Right lung (tissue), 10 donors: ENCODE data around the gene PLA2R1. TPM values are rescaled to one million over a fixed set of nuclear protein-coding genes. Genes with fewer than 3 reads are reported as not detected.

Experiments
- DNase-seq, 2 donors: peaks; one replicate each; pipeline ENCODE4 v3.0.0-alpha.2; 2013
- long read RNA-seq, 8 donors: transcript quantifications; one replicate each; lab custom pipeline, GENCODE V29; 2026
- polyA plus RNA-seq, 5 donors: library from polyadenylated mRNA; unstranded; fragments of 120-200 nt; gene quantifications; one replicate each; pipeline versions ENCODE4 v1.2.1 to v1.2.3, GENCODE V29; 2013; ENCODE audit warnings: inconsistent platforms in 1 of 5, low replicate concordance in 1 of 5; ENCODE audit not compliant: insufficient read length in 5 of 5, insufficient read depth in 1 of 5

PLA2R1 gene
- 1 to 10 TPM; 3.5 to 7.7 (median 6.8) TPM for polyA plus RNA-seq
- long read RNA-seq, donor 1, result 0 reads
- long read RNA-seq, donor 2, full-length matches to known transcripts, result 1 of 1 reads
- long read RNA-seq, donor 2, partial matches to known transcripts, result 0 of 1 reads
- long read RNA-seq, donor 2, other reads (novel, unspliced or antisense), result 0 of 1 reads
- long read RNA-seq, donor 3, result 0 reads
- long read RNA-seq, donor 4, result 0 reads
- long read RNA-seq, donor 5, result 0 reads
- long read RNA-seq, donor 6, result 0 reads
- long read RNA-seq, donor 7, result 0 reads
- long read RNA-seq, donor 8, result 0 reads

DNA sequence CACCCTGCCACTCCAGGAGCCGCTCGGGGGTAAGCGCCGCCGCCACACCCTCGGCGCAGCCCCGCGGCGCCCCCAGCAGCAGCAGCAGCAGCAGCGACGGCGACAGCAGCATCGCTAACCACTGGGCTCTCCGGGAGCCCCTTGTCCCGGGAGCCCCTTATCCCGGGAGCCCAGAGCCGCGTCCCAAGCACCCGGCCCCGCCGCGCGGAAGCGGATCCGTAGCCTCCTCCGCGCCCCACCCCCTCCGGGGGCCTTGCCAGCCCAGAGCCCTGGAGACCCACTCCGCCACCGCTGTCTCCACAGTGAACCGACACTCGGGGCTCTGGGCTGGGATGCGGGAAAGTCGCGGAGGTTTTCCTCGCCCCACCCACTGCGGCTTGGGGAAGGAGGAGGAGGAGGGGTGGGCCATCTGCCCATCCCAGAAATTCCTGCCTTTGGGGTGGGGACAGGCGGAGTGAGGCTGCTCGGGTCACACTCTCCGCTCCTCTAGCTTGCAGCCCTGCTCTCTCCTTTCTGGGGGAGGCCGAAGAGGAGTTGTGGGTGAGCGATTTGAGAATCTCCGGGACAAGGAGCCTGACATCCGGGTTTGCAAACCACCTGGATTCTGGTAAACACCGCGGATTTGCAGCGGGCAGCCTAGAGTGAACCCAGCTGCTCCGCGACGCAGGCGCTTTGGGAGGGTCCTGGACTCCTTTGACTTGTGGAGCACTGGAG is at the start of gene PLA2R1:
Gene PLA2R1, minus strand, starts transcription at position 324 of the 714 bp plus-strand sequence. Its CDS starts 212 bp downstream, at position 112.
- DNase-seq, result peak; percentile 33 to 38

DNA sequence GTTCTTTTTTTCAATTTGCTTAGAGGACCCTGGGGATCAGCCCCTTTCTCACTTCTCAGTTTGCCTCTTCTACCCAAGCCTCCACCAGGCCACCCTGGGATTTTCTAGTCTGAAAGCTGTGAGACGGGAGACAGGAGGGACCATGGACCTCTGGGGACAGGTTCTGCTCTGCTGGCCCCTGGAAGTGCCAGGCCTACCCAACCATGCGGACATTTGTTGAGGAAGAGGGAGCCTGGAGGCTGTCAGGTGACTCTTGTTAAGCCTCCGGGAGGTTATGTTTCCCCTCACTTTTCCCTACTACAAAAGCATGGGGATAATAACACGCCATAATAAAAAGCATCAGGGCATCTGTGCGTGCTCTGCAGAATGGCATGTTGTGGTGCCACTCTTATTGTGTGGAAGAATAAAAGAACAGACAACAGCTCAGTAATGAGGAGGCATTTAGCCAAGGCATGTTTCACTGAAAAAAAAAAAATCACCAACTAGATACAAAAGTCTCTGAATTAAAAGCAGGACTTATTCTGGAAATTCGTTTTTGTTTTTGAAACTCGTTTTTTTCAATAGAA is 48.3 kb upstream of the PLA2R1 start:
- DNase-seq, result no peak

DNA sequence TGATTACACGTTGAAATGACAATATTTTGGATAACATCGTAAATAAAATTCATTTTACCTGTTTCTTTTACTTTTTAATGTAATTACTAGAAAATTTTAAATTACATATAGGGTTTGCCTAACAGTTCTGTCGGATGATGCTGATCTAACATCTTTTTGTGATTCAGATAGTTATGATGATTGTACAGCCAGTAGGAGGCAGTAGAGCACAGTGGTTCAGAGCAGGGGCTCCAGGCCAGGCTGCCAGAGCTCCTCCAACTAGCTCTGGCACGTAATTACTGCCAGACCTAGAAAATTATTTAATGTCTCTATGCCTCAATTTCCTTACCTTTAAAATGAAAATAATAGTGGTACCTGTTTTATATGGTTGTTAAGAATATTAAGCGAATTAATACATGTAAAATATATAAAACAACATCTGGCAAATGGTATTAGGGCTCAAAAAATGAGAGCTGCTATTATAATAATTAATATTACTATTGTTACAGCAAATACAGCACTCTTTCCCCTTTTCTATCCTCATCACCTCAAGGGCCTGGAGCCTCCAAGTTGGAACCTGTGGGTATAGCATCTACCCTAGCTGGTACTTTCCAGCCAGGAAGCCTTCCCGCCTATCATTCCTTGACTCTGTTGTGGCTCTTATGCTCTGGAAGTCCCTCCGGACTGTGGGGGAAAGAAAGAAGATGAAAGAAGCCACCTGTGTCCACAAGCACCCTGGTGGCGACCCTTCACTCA is 47.7 kb upstream of the PLA2R1 start:
- peak; percentile 42 to 67 for DNase-seq

DNA sequence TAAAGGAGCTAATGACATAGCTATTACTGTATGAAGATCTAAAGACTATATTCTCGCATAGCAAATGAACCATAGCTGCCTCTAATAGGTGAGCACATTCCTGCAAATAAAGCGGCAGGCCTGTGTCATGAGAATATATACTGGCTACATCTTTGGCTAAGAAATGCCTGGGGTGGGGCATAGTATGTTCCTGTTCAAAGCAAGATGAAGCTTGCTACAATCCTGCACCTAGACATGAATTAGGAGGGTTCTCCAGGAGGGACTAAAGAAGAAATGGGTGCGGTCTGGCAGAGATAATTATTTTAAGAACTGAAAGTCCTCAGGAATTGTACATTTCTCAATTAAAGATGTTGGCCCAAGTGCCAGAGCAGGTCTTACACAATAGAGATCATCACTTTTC is 46.8 kb upstream of the PLA2R1 start:
- no peak for DNase-seq

DNA sequence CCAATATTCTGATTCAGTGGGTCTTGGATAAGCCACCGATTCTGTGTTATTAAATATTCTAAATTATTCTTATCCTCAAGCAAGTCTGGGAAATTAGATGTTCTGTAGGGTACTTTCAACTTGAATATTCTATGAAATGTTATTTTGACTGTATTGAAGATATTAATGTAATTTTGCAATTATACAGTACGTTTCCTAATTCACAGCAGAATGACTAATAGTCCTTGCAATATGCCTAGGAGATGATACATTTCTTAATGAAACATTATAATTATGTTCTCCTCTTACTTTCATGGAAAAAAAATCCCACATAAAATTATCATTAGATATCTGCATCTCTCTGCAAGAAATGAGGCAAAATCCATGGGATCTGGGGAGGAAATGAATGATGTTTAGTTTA is 46.2 kb upstream of the PLA2R1 start:
- no peak for DNase-seq

DNA sequence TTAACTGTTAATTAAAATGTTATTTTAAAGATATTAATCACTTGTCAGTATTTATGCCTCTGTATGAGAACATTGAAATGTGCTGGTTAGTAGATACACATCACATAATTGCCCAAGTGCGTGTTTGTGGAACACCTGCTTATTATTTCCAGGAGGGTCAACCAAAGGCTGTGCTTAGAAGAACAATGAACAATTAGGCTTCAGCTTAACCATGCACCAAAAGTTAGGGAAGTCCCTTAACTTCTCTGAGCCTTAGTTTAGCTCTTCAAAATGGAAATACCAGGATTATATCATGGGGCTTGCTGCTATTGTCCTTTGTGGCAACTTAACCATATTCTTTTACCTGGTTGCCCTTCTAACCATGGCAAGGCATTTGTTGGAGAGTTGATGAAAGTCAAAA is 43.0 kb upstream of the PLA2R1 start:
- no peak for DNase-seq

DNA sequence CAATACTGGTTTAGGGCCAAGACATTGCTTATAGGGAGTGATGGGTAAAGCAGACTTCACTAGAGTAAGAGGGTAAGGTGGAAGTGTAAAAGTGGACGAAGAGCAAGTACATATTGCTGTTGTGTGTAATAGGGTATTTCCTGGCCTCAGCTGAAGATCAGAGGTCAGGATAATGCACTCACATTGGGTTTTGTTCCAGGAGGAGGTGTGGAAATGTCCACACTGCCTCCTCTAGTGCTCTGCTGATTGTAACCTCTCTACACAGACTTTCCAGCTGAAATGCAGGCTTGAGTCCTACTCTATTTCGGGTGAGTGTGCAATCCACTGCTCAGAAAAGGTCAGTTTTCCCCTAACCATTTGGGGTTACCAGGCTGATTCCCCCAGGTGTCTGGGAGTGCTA is 41.7 kb upstream of the PLA2R1 start:
- no peak for DNase-seq

DNA sequence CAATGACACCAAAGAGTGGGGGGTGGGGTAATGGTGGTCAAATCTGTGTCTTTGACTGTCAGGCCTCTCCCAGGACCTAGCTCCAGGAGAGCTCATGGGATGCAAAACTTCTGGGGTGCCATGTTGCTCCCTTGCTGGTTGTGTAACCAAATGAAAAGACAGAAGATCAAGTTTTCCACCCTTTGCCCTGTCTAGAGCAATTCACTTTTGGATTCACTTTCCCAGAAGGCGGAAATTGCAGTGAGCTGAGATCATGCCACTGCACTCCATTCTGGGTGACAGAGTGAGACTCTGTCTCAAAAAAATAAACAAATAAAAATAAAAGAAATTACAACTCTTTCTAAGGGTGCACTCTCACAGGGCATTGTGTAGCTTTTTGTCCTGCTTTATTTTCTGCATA is 34.9 kb upstream of the PLA2R1 start:
- no peak for DNase-seq

DNA sequence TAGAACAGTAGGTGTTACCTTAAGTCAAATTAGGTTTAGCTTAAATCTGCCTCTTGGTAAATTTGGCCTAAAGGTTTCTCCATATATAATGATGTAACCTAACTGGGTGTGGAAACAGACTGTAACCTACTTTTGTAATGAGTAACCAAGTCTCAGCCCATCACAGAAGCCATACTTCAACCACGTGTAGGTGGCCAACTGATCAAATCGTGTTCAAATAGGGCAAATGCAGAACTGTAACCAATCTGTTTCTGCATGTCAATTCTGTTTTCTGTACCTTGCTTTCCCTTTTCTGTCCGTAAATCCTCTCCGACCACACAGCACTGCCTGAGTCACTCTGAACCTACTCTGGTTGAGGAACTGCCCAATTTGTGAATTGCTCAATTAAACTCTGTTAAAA is 34.0 kb upstream of the PLA2R1 start:
- DNase-seq, result no peak

DNA sequence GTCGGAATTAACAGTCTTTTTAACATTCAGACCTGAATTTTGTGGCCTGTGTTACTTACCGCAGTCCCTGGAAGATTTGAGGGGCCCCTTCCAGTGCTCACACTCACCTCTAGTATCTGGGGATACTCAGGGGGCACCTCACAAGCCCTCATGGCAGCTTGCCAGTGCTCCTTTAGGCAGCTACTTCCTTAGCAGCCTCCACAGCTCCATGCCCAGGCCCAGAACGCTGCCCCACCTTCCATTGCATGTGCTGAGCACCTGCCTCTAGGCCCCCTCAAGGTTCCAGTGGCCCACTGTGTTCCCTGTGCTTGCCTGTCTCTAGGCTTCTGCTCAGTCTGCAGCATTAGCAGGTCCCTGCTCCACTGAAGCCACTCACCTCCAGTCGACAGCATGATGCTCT is 30.0 kb upstream of the PLA2R1 start:
- DNase-seq, result no peak

DNA sequence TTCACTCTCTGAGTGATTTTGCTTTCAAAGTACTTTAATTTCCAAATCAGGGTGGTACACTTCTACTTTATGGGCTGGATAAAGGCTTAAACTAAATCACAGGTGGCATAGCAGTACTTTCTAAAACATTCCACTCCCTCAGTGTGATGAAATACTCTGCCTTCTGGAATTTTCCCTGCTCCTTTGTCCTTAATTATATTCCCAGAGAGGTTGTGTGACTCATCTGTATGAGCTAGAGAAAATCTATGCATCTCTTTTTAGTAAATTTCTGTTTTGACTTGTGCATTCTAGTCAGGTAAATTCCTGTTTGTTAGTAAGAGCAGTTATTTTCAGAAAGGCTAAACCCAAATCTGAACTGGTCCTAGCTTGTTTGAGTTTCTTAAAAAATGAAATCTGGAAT is 29.0 kb upstream of the PLA2R1 start:
- no peak for DNase-seq

DNA sequence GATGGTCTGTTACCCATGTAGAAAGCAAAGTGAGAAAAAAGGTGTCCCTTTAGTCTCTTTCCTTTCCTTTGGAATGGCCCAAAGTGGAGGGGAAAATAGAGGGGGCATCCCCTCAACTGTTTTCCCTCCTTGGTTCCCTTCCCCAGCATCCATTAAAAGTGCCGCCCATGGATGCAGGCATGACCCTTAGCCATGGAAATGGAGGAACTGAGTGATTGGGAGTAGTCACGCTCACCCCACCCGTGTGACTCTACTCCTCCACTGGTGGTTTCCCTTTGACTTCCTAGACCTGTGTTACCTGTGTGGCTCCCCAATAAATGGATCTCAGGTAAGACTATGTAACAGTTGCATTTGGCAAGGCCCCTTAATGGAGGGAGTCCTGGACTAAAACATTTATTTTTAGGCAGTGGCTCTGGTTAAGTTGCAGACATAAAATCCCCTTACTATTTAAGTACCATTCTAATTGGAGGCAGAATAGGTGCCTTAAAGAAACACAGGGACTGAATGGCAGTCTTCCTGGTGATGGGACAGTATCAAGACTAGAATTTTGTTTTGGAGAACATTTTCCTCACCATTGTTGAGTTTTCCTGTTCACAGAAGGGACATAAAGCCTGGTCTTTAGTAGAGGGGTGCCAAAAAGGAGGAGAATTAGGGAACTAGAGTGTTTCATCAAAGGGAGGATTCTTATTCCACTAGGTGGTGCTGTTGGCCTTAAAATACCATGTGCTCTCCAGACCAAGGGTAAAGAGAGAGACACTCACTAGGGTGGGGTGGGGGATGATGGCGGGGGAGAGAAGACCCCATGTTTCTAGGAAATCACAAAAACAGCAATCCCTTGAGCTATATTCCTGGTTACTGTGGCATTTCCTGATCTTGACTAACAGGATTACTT is 25.7 kb upstream of the PLA2R1 start:
- no peak for DNase-seq

DNA sequence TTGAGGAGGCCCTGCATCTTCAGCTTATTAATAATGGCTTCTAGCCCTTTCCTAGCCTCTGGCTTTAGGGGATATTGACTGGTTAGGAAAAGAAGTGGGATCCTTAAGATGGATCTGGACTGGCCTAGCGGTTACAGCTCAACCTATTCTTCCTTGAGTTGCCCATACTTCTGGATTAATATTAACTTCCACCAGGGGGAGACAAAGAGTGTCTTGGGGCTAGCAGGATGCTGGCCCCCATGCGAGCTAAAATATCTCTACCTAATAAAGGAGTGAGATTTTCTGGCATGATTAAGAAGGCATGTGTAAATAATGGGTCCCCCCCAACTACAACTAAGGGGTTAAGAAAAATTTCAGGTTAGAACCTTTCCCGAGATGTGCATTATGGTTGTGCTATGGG is 23.2 kb upstream of the PLA2R1 start:
- DNase-seq, result no peak

DNA sequence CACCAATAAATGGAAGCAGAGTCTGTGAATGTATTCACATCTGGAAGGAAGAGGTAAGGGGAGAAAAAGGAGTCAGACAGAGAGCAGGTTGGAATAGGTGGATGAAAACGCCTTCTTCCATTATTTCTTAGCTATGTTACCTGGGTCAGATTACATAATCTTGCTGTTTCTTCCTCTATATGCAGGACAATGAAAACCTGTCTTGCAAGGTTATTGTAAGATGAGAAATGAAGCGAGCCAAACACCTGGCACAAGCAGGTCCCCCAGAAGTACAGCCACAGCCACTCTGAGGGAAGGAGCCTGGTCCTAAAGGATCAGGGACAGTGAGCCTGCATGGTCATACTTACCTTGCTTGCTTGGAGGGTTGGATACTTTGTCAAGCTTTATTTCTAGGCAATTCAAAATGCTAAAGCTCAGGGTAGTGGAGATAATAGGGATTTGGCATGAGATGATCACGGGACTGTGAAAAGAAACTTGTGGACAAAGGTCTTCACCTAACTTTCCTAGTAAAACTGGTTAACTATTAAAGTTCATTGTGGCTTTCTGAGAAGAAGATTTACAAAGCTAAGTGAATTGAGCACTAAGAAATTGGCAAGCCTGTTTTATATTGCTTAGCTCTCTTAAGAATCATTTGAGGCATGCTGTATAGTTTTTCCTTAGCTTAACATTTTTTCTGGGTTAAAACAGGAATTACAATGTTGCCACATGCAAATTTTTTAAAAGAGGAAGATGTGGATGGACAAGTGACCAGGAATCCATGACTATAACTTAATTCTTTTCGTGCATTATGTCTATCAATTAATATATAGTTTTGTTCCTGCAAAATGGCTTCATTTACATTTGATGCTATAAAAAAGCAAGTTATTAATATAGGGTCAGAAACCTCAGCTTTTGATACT is 15.7 kb upstream of the PLA2R1 start:
- no peak for DNase-seq

DNA sequence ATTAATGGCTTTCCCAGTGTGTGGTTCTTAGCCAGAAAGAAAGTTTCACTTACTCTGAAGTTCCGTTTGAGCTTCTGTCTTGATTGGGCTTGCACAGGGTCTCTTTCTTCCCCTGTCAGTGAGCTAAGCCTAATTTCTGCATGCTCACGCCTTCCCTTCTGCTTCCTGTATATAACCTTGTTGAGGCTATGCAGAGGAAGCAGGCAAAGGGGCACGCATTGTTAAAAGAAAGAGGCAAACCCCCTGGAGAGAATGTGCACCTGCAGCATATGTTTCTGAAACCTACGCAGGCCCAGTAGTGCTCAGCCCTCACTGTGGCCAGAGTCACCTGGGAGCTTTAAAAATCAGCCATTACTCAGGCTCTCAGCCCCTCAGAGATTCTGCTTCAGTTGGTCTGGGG is 14.5 kb upstream of the PLA2R1 start:
- no peak for DNase-seq

DNA sequence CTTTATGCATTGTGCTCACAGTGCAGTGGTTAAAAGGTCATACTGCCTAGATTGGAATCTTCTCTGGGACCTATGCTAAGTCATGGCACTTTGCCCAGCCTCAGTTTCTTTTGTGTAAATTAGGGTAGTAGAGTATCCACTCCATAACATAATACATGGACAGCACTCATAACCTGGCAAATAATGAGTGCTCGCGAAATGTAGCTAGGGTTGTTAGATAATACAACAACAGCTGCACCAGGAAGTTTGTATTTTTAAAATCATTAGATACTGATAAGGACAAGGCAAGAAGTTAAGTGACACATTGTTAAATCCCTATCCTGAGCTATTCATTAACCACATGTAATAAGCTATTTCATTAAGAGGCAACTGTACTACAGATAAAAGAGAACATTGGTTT is 13.8 kb upstream of the PLA2R1 start:
- no peak for DNase-seq

DNA sequence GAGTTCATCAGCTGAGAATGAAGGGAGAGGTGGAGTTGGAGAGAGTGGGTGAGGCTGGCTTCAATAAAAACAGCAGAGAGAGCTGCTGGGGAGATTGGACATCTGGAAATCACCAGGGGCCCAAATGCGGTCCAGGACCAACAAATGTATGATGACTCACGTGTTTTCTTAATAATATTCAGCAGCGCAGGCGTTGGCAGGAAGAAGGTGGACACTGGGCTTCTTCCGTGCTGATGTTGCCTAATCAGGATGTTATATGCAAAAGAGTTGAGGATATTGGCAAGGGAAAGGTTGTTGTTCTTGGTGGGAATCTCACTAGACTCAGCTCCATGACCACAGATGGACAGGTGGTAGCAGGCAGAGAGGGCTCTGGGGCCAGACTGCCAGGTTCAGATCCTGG is 12.8 kb upstream of the PLA2R1 start:
- DNase-seq, result no peak

DNA sequence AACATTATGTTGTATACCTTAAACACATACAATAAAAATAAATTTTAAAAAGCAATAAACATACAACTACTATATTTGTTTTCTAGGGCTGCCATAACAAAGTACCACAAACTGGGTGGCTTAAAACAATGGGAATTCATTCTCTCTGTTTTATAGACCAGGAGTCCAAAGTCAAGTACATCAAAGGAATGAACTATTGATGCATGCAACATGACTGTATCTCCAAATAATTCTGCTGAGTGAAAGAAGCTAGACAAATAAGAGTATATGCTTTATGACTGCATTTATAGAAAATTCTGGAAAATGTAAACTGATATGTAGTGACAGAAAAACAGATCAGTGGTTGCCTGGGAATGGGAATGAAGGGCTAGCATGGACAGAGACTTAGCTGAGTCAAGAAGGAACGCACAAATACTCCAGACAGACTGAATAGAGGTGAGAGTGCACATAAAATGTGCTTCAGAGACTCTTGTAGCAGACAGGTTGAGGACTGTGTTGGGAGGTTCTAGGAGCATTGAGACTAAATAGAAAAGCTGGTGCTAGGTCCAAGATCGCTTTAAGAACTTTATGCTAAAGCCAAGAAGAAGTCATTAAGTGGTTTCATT is 11.0 kb upstream of the PLA2R1 start:
- no peak for DNase-seq

DNA sequence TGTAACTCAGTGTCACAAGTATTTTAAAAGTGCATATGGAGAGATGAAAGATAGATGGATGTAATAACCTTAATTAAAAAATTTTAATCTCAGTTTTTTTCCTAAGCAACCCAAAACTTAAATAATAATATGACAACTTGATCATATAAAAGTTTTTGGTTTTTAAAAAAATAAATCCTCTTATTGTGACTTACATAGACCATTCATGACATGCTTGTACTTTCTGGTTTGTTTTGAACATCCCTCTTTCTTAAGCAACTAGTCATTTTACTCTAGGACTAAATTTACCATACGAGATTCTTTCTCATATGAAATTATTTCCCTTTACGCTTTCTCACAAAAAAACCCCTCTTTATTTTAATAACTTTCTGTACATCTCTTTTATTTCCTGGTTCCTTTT is 6.5 kb upstream of the PLA2R1 start:
- DNase-seq, result no peak

DNA sequence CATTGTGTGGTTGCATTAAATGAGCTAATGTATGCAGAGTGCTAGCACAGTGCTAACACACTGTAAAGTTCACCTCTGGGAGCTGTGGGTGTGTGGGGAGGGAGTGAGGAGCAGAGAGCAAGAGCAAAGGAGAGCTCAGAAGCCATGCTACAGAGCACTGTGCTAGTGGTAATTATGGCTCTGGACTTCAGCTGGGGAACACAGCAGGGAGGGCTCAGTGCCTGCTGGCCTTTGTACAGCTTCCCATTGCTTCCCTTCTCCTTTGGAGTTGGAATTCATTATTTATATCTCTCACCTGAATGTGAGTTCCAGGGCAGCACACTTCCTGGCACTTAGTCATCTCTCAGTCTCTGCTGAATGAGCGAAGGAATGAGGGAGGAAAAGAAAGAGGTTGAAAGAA is 2.5 kb upstream of the PLA2R1 start:
- DNase-seq, result no peak
